DND-41 (cell line): ENCODE measurements around the gene LRP11.

ENCODE experiments used
- CTCF ChIP-seq: IDR thresholded peaks from 2 replicates; pipeline ENCODE4 v1.5.1; 2012; ENCODE audit warnings: borderline replicate concordance, low read length, moderate library complexity, mild to moderate bottlenecking; ENCODE audit not compliant: poor library complexity, severe bottlenecking; ENCODE audit errors: extremely low read depth
- EZH2 ChIP-seq: IDR thresholded peaks from 3 replicates; pipeline ENCODE4 v1.6.1; 2012; ENCODE audit warnings: borderline replicate concordance, low read depth, mild to moderate bottlenecking, moderate library complexity, low read length, inconsistent platforms; ENCODE audit not compliant: severe bottlenecking

DNA sequence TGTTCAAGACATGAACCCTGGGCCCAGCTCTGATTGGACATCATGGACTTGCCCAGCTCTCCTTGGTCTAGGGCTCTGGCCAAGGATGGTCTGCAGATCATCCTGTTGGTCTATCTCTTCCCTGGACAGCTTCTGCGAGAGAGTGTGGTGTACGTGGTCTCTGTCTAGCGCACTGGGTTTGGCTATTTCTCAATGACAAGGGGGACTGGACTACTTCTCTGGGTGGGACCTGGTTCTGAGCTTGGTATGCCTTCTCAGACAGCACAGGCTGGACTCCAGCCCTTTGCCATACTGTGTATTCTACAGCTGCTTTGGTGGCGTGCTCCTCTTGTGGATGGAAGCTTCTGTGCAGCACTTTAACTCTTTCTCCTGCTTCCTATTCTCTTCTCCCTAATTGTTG, 42.2 kb upstream of the LRP11 start:
- no peak for TF ChIP-seq EZH2
- TF ChIP-seq CTCF = no peak
